Adipocyte (in vitro differentiated cells): ENCODE data around the gene SELENOH.

Source experiments
- DNase-seq: peaks from one replicate; pipeline ENCODE4 v3.0.0-alpha.2; 2015; ENCODE audit warnings: low read depth
- H3K27me3 ChIP-seq: replicated peaks from 2 replicates; pipeline ENCODE4 v1.7.0; 2013; ENCODE audit warnings: mild to moderate bottlenecking, low read length, moderate library complexity; ENCODE audit not compliant: control insufficient read depth, insufficient read depth
- H3K36me3 ChIP-seq: 2 replicates; pipeline ENCODE4 v1.7.0; 2013; ENCODE audit warnings: low read length, mild to moderate bottlenecking, moderate library complexity; ENCODE audit not compliant: control insufficient read depth, insufficient read depth, severe bottlenecking
- H3K4me1 ChIP-seq: 2 replicates; pipeline ENCODE4 v1.7.0; 2013; ENCODE audit warnings: mild to moderate bottlenecking, low read length, moderate library complexity; ENCODE audit not compliant: control insufficient read depth, insufficient read depth
- H3K4me3 ChIP-seq: 2 replicates; pipeline ENCODE4 v1.7.0; 2013; ENCODE audit warnings: mild to moderate bottlenecking, low read length, moderate library complexity
- H3K9ac ChIP-seq: 2 replicates; pipeline ENCODE4 v1.7.0; 2013; ENCODE audit warnings: mild to moderate bottlenecking, low read length, moderate library complexity
- H3K9me3 ChIP-seq: 2 replicates; pipeline ENCODE4 v1.7.0; 2013; ENCODE audit warnings: mild to moderate bottlenecking, low read length, moderate library complexity; ENCODE audit not compliant: control insufficient read depth

Gene SELENOH

GRCh38 chr11:57787006-57787604 is 45.8 kb downstream of the SELENOH start:
- Histone ChIP-seq H3K36me3 (peaks cover 3% of the 10 kb centered on the region), H3K4me1 (peaks cover 27% of the 10 kb centered on the region), H3K4me3 (no peak overlapping the region), H3K27me3 (no peaks in the 10 kb centered on the region), H3K9me3 (no peaks in the 10 kb centered on the region), H3K9ac (no peak overlapping the region)
- DNase-seq: no peak

- DNase-seq: peak; percentile 21
- Histone ChIP-seq H3K27me3 (no peaks in the 10 kb centered on the region), H3K9me3 (no peaks in the 10 kb centered on the region), H3K36me3 (peaks cover 3% of the 10 kb centered on the region), H3K4me1 (peaks cover 32% of the 10 kb centered on the region), H3K9ac (no peak overlapping the region), H3K4me3 (no peak overlapping the region)
Measured at GRCh38 chr11:57787920-57788702, 46.8 kb downstream of the SELENOH start.

- H3K9ac ChIP-seq: no peak overlapping the region
- H3K9me3 ChIP-seq: no peaks in the 10 kb centered on the region
- peaks cover 35% of the 10 kb centered on the region for H3K4me1 ChIP-seq
- H3K4me3 ChIP-seq: no peak overlapping the region
- peaks cover 6% of the 10 kb centered on the region for H3K36me3 ChIP-seq
- no peak for DNase-seq
- no peaks in the 10 kb centered on the region for H3K27me3 ChIP-seq
Measured at GRCh38 chr11:57788703-57789088, 47.4 kb downstream of the SELENOH start.

- H3K27me3 ChIP-seq: no peaks in the 10 kb centered on the region
- DNase-seq: no peak
- H3K9me3 ChIP-seq: no peaks in the 10 kb centered on the region
- H3K4me1 ChIP-seq: peaks cover 34% of the 10 kb centered on the region
- no peak overlapping the region for H3K4me3 ChIP-seq
- peaks cover 21% of the 10 kb centered on the region for H3K36me3 ChIP-seq
- no peak overlapping the region for H3K9ac ChIP-seq
Measured at GRCh38 chr11:57791321-57792059, 50.2 kb downstream of the SELENOH start.

- no peaks in the 10 kb centered on the region for H3K9me3 ChIP-seq
- peaks cover 28% of the 10 kb centered on the region for H3K4me1 ChIP-seq
- H3K36me3 ChIP-seq: peaks cover 26% of the 10 kb centered on the region
- DNase-seq: no peak
- no peaks in the 10 kb centered on the region for H3K27me3 ChIP-seq
- H3K4me3 ChIP-seq: no peak overlapping the region
- H3K9ac ChIP-seq: no peak overlapping the region
Measured at GRCh38 chr11:57792060-57792541, 50.8 kb downstream of the SELENOH start.

- Histone ChIP-seq H3K9me3 (no peaks in the 10 kb centered on the region), H3K4me3 (no peak overlapping the region), H3K4me1 (peaks cover 21% of the 10 kb centered on the region), H3K27me3 (no peaks in the 10 kb centered on the region), H3K9ac (no peak overlapping the region), H3K36me3 (peaks cover 26% of the 10 kb centered on the region)
- no peak for DNase-seq
Measured at GRCh38 chr11:57792870-57793269, 51.6 kb downstream of the SELENOH start.
